CD4-positive, CD25-positive, alpha-beta regulatory T cell (primary cell): ENCODE data around the gene POLR2F. TPM values are rescaled to one million over a fixed set of nuclear protein-coding genes. Genes with fewer than 3 reads are reported as not detected.

Source experiments
- ATAC-seq, 2 donors: fragments of 150-1000 bp; cut with Tn5 transposase; one replicate each; pipeline ENCODE4 v1.10.0; 2021; ENCODE audit warnings: low read depth in 2 of 2, moderate number of reproducible peaks in 2 of 2, moderate library complexity in 1 of 2
- DNase-seq, 3 donors: peaks; one replicate each; pipeline versions ENCODE4 v3.0.0 to v3.0.0-alpha.2; 2012 to 2022; ENCODE audit warnings: mixed read lengths in 1 of 3
- H3K27ac ChIP-seq: one replicate; pipeline ENCODE4 v1.7.0; 2013; ENCODE audit warnings: mild to moderate bottlenecking, low read length; ENCODE audit not compliant: insufficient read depth, poor library complexity, severe bottlenecking
- H3K27me3 ChIP-seq: one replicate; pipeline ENCODE4 v1.7.0; 2013; ENCODE audit warnings: low read length; ENCODE audit not compliant: control insufficient read depth, insufficient read depth
- H3K36me3 ChIP-seq: one replicate; pipeline ENCODE4 v1.7.0; 2013; ENCODE audit warnings: mild to moderate bottlenecking, low read length, moderate library complexity; ENCODE audit not compliant: control insufficient read depth, insufficient read depth
- H3K4me1 ChIP-seq: 2 replicates; pipeline ENCODE4 v1.7.0; 2013; ENCODE audit warnings: mild to moderate bottlenecking, low read length; ENCODE audit not compliant: insufficient read depth, control insufficient read depth, poor library complexity, severe bottlenecking
- H3K4me3 ChIP-seq: one replicate; pipeline ENCODE4 v1.7.0; 2013; ENCODE audit warnings: low read depth, mild to moderate bottlenecking, low read length, moderate library complexity
- H3K9me3 ChIP-seq, 2 experiments: 1 replicate in 1 of 2; 2 replicates in 1 of 2; pipeline ENCODE4 v1.7.0; 2013; ENCODE audit warnings: low read length in 2 of 2, mild to moderate bottlenecking in 1 of 2, moderate library complexity in 1 of 2; ENCODE audit not compliant: control insufficient read depth in 2 of 2
- H3K27ac Mint-ChIP-seq, 3 donors: one replicate each; pipeline ENCODE4 v1.8.0; 2020 to 2022; ENCODE audit warnings: mild to moderate bottlenecking in 3 of 3, mixed read lengths in 3 of 3, moderate library complexity in 2 of 3
- H3K27me3 Mint-ChIP-seq: one replicate; pipeline ENCODE4 v1.8.0; 2022; ENCODE audit warnings: mild to moderate bottlenecking, mixed read lengths
- H3K36me3 Mint-ChIP-seq: one replicate; pipeline ENCODE4 v1.8.0; 2020; ENCODE audit warnings: mixed read lengths
- H3K4me1 Mint-ChIP-seq, 4 donors: one replicate each; pipeline ENCODE4 v1.8.0; 2020 to 2022; ENCODE audit warnings: mixed read lengths in 4 of 4, mild to moderate bottlenecking in 1 of 4
- H3K4me3 Mint-ChIP-seq, 4 donors: one replicate each; pipeline ENCODE4 v1.8.0; 2020 to 2022; ENCODE audit warnings: mild to moderate bottlenecking in 4 of 4, mixed read lengths in 4 of 4, moderate library complexity in 3 of 4
- H3K9me3 Mint-ChIP-seq, 7 donors: one replicate each; pipeline ENCODE4 v1.8.0; 2020 to 2022; ENCODE audit warnings: mixed read lengths in 7 of 7, mild to moderate bottlenecking in 3 of 7, moderate library complexity in 2 of 7
- polyA plus RNA-seq, 4 donors: library from polyadenylated mRNA; unstranded; fragments of 300-500 nt; fragmentation: Illumina TruSeq; gene quantifications; one replicate each; pipeline ENCODE4 v1.2.3, GENCODE V29; 2021
- total RNA-seq: library from RNA; stranded (reverse); gene quantifications from one replicate; pipeline ENCODE4 v1.2.3, GENCODE V29; 2022

Gene POLR2F
- total and polyA plus RNA-seq, 5 donors from 2014 or later, result 34.5 to 170 (median 157) TPM

GRCh38 chr22:37920126-37920525 lies 33.4 kb upstream of the POLR2F start:
- Histone ChIP-seq H3K9me3 (no peaks in the 10 kb centered on the region), H3K36me3 (peaks cover 23% of the 10 kb centered on the region), H3K4me1 (no peaks in the 10 kb centered on the region), H3K27me3 (no peaks in the 10 kb centered on the region), H3K4me3 (no peak overlapping the region), H3K27ac (no peak overlapping the region)
- H3K27ac Mint-ChIP-seq, result peak overlapping the region in 2 of 3 donors; percentile 82 to 95
- peaks cover 0 to 4% (median 2%) of the 10 kb centered on the region in 4 donors for H3K4me1 Mint-ChIP-seq
- H3K4me3 Mint-ChIP-seq, result no peak overlapping the region
- no peak for ATAC-seq
- no peaks in the 10 kb centered on the region for H3K9me3 Mint-ChIP-seq
- H3K36me3 Mint-ChIP-seq, result peaks cover 13% of the 10 kb centered on the region
- DNase-seq, result no peak
- H3K27me3 Mint-ChIP-seq, result no peaks in the 10 kb centered on the region

- H3K27ac ChIP-seq, result no peak overlapping the region
- H3K4me3 Mint-ChIP-seq, result no peak overlapping the region
- no peaks in the 10 kb centered on the region for H3K4me1 ChIP-seq
- peaks cover 0 to 4% (median 2%) of the 10 kb centered on the region in 4 donors for H3K4me1 Mint-ChIP-seq
- no peaks in the 10 kb centered on the region for H3K9me3 Mint-ChIP-seq
- ATAC-seq (peak in 1 of 2 donors; percentile 22), DNase-seq (no peak)
- H3K27me3 ChIP-seq, result no peaks in the 10 kb centered on the region
- peaks cover 17% of the 10 kb centered on the region for H3K36me3 Mint-ChIP-seq
- H3K9me3 ChIP-seq, result no peaks in the 10 kb centered on the region
- no peak overlapping the region for H3K4me3 ChIP-seq
- H3K27me3 Mint-ChIP-seq, result no peaks in the 10 kb centered on the region
- peaks cover 23% of the 10 kb centered on the region for H3K36me3 ChIP-seq
- no peak overlapping the region for H3K27ac Mint-ChIP-seq
Measured at GRCh38 chr22:37922191-37922590, 31.3 kb upstream of the POLR2F start.

DNA sequence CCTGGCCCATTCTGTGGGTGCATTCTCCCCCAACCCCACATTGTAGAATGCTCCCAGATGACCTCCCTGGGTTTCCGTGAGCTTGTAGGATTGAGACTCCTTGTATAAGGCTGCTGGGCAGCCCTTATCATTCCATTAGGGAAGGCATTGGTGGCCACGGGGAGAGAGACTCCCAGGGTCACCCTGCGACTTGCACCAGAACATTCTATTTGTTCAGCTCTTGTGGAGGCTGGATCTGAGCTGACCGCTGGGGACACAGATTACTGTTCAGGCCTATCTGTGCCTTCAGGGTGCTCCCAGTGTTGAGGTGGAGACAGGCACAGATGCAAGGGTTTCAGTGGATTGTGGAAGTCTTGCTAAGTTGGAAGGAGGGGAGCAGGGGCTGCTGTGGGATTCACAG lies 29.6 kb upstream of the POLR2F start:
- Histone ChIP-seq H3K4me1 (no peaks in the 10 kb centered on the region), H3K27me3 (no peaks in the 10 kb centered on the region), H3K36me3 (peaks cover 21% of the 10 kb centered on the region), H3K27ac (no peak overlapping the region), H3K9me3 (no peaks in the 10 kb centered on the region), H3K4me3 (no peak overlapping the region)
- no peak for DNase-seq
- Mint-ChIP-seq H3K4me3 (no peak overlapping the region), H3K27ac (peak overlapping the region in 1 of 3 donors; percentile 9), H3K4me1 (peaks cover 0 to 4% (median 2%) of the 10 kb centered on the region in 4 donors), H3K27me3 (no peaks in the 10 kb centered on the region), H3K36me3 (peaks cover 21% of the 10 kb centered on the region), H3K9me3 (peaks cover 0 to 1% (median 0%) of the 10 kb centered on the region in 7 donors)
- ATAC-seq, result no peak

GRCh38 chr22:37924386-37925065 lies 29.0 kb upstream of the POLR2F start:
- no peaks in the 10 kb centered on the region for H3K27me3 Mint-ChIP-seq
- no peaks in the 10 kb centered on the region for H3K9me3 ChIP-seq
- H3K27me3 ChIP-seq, result no peaks in the 10 kb centered on the region
- H3K4me3 ChIP-seq, result no peak overlapping the region
- peaks cover 24% of the 10 kb centered on the region for H3K36me3 Mint-ChIP-seq
- H3K27ac Mint-ChIP-seq, result no peak overlapping the region
- H3K4me3 Mint-ChIP-seq, result no peak overlapping the region
- H3K9me3 Mint-ChIP-seq, result peaks cover 0 to 1% (median 0%) of the 10 kb centered on the region in 7 donors
- DNase-seq (no peak), ATAC-seq (no peak)
- H3K4me1 Mint-ChIP-seq, result peaks cover 0 to 9% (median 2%) of the 10 kb centered on the region in 4 donors
- H3K4me1 ChIP-seq, result no peaks in the 10 kb centered on the region
- no peak overlapping the region for H3K27ac ChIP-seq
- H3K36me3 ChIP-seq, result peaks cover 23% of the 10 kb centered on the region

- ATAC-seq (no peak), DNase-seq (no peak)
- no peaks in the 10 kb centered on the region for H3K9me3 ChIP-seq
- peaks cover 20% of the 10 kb centered on the region for H3K36me3 Mint-ChIP-seq
- no peaks in the 10 kb centered on the region for H3K27me3 ChIP-seq
- H3K4me1 Mint-ChIP-seq, result peaks cover 0 to 4% (median 0%) of the 10 kb centered on the region in 4 donors
- peaks cover 20% of the 10 kb centered on the region for H3K36me3 ChIP-seq
- H3K9me3 Mint-ChIP-seq, result peaks cover 0 to 1% (median 0%) of the 10 kb centered on the region in 7 donors
- no peak overlapping the region for H3K27ac ChIP-seq
- H3K4me1 ChIP-seq, result no peaks in the 10 kb centered on the region
- no peaks in the 10 kb centered on the region for H3K27me3 Mint-ChIP-seq
- H3K4me3 Mint-ChIP-seq, result no peak overlapping the region
- no peak overlapping the region for H3K4me3 ChIP-seq
- H3K27ac Mint-ChIP-seq, result no peak overlapping the region
Measured at GRCh38 chr22:37925330-37925729, 28.2 kb upstream of the POLR2F start.

GRCh38 chr22:37925767-37926166 lies 27.7 kb upstream of the POLR2F start:
- Histone ChIP-seq H3K4me3 (no peak overlapping the region), H3K36me3 (peaks cover 20% of the 10 kb centered on the region), H3K27ac (no peak overlapping the region), H3K9me3 (no peaks in the 10 kb centered on the region), H3K27me3 (no peaks in the 10 kb centered on the region), H3K4me1 (no peaks in the 10 kb centered on the region)
- DNase-seq, result no peak
- H3K27me3 Mint-ChIP-seq, result no peaks in the 10 kb centered on the region
- peaks cover 20% of the 10 kb centered on the region for H3K36me3 Mint-ChIP-seq
- no peak for ATAC-seq
- H3K4me1 Mint-ChIP-seq, result peaks cover 0 to 4% (median 0%) of the 10 kb centered on the region in 4 donors
- H3K4me3 Mint-ChIP-seq, result no peak overlapping the region
- H3K9me3 Mint-ChIP-seq, result peaks cover 0 to 1% (median 0%) of the 10 kb centered on the region in 7 donors
- H3K27ac Mint-ChIP-seq, result no peak overlapping the region

GRCh38 chr22:37926358-37926757 lies 27.1 kb upstream of the POLR2F start:
- peaks cover 0 to 4% (median 0%) of the 10 kb centered on the region in 4 donors for H3K4me1 Mint-ChIP-seq
- Histone ChIP-seq H3K36me3 (peaks cover 20% of the 10 kb centered on the region), H3K27me3 (no peaks in the 10 kb centered on the region), H3K27ac (no peak overlapping the region), H3K9me3 (no peaks in the 10 kb centered on the region), H3K4me3 (no peak overlapping the region), H3K4me1 (no peaks in the 10 kb centered on the region)
- DNase-seq (no peak), ATAC-seq (no peak)
- H3K36me3 Mint-ChIP-seq, result peaks cover 20% of the 10 kb centered on the region
- H3K27me3 Mint-ChIP-seq, result no peaks in the 10 kb centered on the region
- H3K9me3 Mint-ChIP-seq, result peaks cover 0 to 1% (median 0%) of the 10 kb centered on the region in 7 donors
- no peak overlapping the region for H3K4me3 Mint-ChIP-seq
- no peak overlapping the region for H3K27ac Mint-ChIP-seq
